SK-N-SH treated with all-trans-retinoic acid at 6 μM for 48 hours (cell line): Measurements from ENCODE around the gene OTOG.

Experiments used
- ATAC-seq: fragments of 200-7000 bp; cut with Tn5 transposase; 3 replicates; pipeline ENCODE4 v1.9.1; 2020; ENCODE audit warnings: mild to moderate bottlenecking, moderate library complexity
- ARNTL ChIP-seq: fragments of 450-650 bp; formaldehyde crosslinking; IDR thresholded peaks from 2 replicates; pipeline ENCODE4 v1.5.0; 2020; ENCODE audit warnings: low read depth, mild to moderate bottlenecking, moderate library complexity, borderline replicate concordance
- BACH2 ChIP-seq: fragments of 250-450 bp; sonication (Bioruptor Pico); IDR thresholded peaks from 2 replicates; pipeline ENCODE4 v1.9.0; 2021; ENCODE audit warnings: mild to moderate bottlenecking, borderline replicate concordance
- CSDC2 ChIP-seq: fragments of 250-450 bp; sonication (Bioruptor Pico); IDR thresholded peaks from 2 replicates; pipeline ENCODE4 v1.5.0; 2020; ENCODE audit warnings: mild to moderate bottlenecking, moderate library complexity
- ESRRG ChIP-seq: fragments of 250-450 bp; sonication (Bioruptor Pico); IDR thresholded peaks from 2 replicates; pipeline ENCODE4 v1.6.1; 2021; ENCODE audit warnings: mild to moderate bottlenecking
- OSR1 ChIP-seq: fragments of 250-450 bp; sonication (Bioruptor Pico); IDR thresholded peaks from 2 replicates; pipeline ENCODE4 v1.8.0; 2022; ENCODE audit warnings: moderate library complexity, mild to moderate bottlenecking, inconsistent platforms
- PPARA ChIP-seq: fragments of 250-450 bp; sonication (Bioruptor Pico); IDR thresholded peaks from 2 replicates; pipeline ENCODE4 v1.5.0; 2020; ENCODE audit warnings: mild to moderate bottlenecking, borderline replicate concordance
- RARB ChIP-seq: fragments of 250-450 bp; sonication (Bioruptor Pico); IDR thresholded peaks from 2 replicates; pipeline ENCODE4 v1.8.0; 2021; ENCODE audit warnings: mild to moderate bottlenecking, moderate library complexity
- SNAI2 ChIP-seq: fragments of 250-450 bp; sonication (Bioruptor Pico); IDR thresholded peaks from 2 replicates; pipeline ENCODE4 v1.5.0; 2020; ENCODE audit warnings: mild to moderate bottlenecking, moderate library complexity
- TCF4 ChIP-seq: fragments of 250-450 bp; sonication (Bioruptor Pico); IDR thresholded peaks from 2 replicates; pipeline ENCODE4 v1.8.0; 2021; ENCODE audit warnings: mild to moderate bottlenecking, moderate library complexity, borderline replicate concordance
- TOX ChIP-seq: fragments of 250-450 bp; sonication (Bioruptor Pico); IDR thresholded peaks from 2 replicates; pipeline ENCODE4 v1.8.0; 2021; ENCODE audit warnings: mild to moderate bottlenecking, moderate library complexity, borderline replicate concordance
- ZC3H10 ChIP-seq: fragments of 250-450 bp; sonication (Bioruptor Pico); IDR thresholded peaks from 2 replicates; pipeline ENCODE4 v1.5.1; 2021; ENCODE audit warnings: mild to moderate bottlenecking, moderate library complexity
- ZFP3 ChIP-seq: fragments of 250-450 bp; sonication (Bioruptor Pico); IDR thresholded peaks from 2 replicates; pipeline ENCODE4 v1.5.0; 2020; ENCODE audit warnings: mild to moderate bottlenecking, moderate library complexity
- ZFP30 ChIP-seq: fragments of 450-650 bp; formaldehyde crosslinking; IDR thresholded peaks from 2 replicates; pipeline ENCODE4 v1.5.0; 2022; ENCODE audit warnings: mild to moderate bottlenecking, moderate library complexity
- ZNF565 ChIP-seq: fragments of 450-650 bp; formaldehyde crosslinking; conservative IDR thresholded peaks from 2 replicates; pipeline ENCODE4 v1.5.0; 2020; ENCODE audit warnings: low read depth, mild to moderate bottlenecking, moderate library complexity
- ZNF70 ChIP-seq: fragments of 450-650 bp; formaldehyde crosslinking; IDR thresholded peaks from 2 replicates; pipeline ENCODE4 v1.5.0; 2020; ENCODE audit warnings: mild to moderate bottlenecking, moderate library complexity
- ZNF8 ChIP-seq: fragments of 450-650 bp; formaldehyde crosslinking; IDR thresholded peaks from 2 replicates; pipeline ENCODE4 v1.5.0; 2020; ENCODE audit warnings: mild to moderate bottlenecking, moderate library complexity
- TF ChIP-seq, protein P1 (sequence below): fragments of 250-450 bp; sonication (Bioruptor Pico); IDR thresholded peaks from 2 replicates; pipeline ENCODE4 v1.5.1; 2020; ENCODE audit warnings: low read depth, mild to moderate bottlenecking, moderate library complexity
- TF ChIP-seq, protein P2 (sequence below): fragments of 250-450 bp; sonication (Bioruptor Pico); IDR thresholded peaks from 2 replicates; pipeline ENCODE4 v1.5.0; 2020; ENCODE audit warnings: mild to moderate bottlenecking, moderate library complexity
- TF ChIP-seq, protein P3 (sequence below): fragments of 250-450 bp; sonication (Bioruptor Pico); IDR thresholded peaks from 2 replicates; pipeline ENCODE4 v1.8.0; 2021; ENCODE audit warnings: low read depth, mild to moderate bottlenecking, moderate library complexity, borderline replicate concordance
- TF ChIP-seq, protein P4 (sequence below): fragments of 250-450 bp; sonication (Bioruptor Pico); IDR thresholded peaks from 2 replicates; pipeline ENCODE4 v1.8.0; 2020; ENCODE audit warnings: mild to moderate bottlenecking, moderate library complexity, borderline replicate concordance

OTOG gene

DNA sequence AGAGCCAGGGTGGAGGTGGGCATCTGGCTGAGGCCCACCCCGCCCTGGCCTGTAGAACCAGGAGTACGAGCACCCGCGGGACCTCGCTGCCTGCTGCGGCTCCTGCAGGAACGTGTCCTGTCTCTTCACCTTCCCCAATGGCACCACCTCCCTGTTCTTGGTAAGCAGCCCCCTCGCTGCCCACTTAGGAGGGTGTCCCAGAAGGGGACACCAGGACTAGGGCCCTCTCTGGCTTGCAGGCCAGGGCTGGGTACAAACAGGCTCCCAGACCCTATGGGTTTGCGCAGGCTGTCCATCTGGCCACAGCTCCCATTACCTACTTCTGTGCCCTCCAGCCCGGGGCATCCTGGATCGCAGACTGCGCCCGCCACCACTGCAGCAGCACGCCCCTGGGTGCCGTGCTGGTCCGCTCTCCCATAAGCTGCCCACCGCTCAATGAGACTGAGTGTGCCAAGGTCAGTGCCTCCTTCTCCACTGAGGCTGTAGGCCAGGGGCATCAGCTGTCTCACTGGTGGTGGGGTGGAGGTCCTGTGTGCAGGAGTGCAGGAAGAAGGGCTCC lies 94.8 kb downstream of the OTOG start:
- TF ChIP-seq TOX (CRISPR knock-in tag): no peak
- TF ChIP-seq ZNF565 (CRISPR knock-in tag): no peak
- TF ChIP-seq OSR1: no peak
- TF ChIP-seq ZFP3: no peak
- no peak for TF ChIP-seq PPARA
- TF ChIP-seq ZFP30: no peak
- TF ChIP-seq RARB (CRISPR knock-in tag): no peak
- TF ChIP-seq TCF4 (CRISPR knock-in tag): no peak
- no peak for TF ChIP-seq SNAI2 (CRISPR knock-in tag)
- no peak for TF ChIP-seq ESRRG (CRISPR knock-in tag)
- no peak for TF ChIP-seq BACH2 (CRISPR knock-in tag)
- TF ChIP-seq, protein P1, sequence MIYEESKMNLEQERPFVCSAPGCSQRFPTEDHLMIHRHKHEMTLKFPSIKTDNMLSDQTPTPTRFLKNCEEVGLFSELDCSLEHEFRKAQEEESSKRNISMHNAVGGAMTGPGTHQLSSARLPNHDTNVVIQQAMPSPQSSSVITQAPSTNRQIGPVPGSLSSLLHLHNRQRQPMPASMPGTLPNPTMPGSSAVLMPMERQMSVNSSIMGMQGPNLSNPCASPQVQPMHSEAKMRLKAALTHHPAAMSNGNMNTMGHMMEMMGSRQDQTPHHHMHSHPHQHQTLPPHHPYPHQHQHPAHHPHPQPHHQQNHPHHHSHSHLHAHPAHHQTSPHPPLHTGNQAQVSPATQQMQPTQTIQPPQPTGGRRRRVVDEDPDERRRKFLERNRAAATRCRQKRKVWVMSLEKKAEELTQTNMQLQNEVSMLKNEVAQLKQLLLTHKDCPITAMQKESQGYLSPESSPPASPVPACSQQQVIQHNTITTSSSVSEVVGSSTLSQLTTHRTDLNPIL (CRISPR knock-in tag): no peak
- TF ChIP-seq, protein P2, sequence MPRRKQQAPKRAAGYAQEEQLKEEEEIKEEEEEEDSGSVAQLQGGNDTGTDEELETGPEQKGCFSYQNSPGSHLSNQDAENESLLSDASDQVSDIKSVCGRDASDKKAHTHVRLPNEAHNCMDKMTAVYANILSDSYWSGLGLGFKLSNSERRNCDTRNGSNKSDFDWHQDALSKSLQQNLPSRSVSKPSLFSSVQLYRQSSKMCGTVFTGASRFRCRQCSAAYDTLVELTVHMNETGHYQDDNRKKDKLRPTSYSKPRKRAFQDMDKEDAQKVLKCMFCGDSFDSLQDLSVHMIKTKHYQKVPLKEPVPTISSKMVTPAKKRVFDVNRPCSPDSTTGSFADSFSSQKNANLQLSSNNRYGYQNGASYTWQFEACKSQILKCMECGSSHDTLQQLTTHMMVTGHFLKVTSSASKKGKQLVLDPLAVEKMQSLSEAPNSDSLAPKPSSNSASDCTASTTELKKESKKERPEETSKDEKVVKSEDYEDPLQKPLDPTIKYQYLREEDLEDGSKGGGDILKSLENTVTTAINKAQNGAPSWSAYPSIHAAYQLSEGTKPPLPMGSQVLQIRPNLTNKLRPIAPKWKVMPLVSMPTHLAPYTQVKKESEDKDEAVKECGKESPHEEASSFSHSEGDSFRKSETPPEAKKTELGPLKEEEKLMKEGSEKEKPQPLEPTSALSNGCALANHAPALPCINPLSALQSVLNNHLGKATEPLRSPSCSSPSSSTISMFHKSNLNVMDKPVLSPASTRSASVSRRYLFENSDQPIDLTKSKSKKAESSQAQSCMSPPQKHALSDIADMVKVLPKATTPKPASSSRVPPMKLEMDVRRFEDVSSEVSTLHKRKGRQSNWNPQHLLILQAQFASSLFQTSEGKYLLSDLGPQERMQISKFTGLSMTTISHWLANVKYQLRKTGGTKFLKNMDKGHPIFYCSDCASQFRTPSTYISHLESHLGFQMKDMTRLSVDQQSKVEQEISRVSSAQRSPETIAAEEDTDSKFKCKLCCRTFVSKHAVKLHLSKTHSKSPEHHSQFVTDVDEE (CRISPR knock-in tag): no peak
- no peak for TF ChIP-seq ARNTL (CRISPR knock-in tag)
- TF ChIP-seq, protein P3, sequence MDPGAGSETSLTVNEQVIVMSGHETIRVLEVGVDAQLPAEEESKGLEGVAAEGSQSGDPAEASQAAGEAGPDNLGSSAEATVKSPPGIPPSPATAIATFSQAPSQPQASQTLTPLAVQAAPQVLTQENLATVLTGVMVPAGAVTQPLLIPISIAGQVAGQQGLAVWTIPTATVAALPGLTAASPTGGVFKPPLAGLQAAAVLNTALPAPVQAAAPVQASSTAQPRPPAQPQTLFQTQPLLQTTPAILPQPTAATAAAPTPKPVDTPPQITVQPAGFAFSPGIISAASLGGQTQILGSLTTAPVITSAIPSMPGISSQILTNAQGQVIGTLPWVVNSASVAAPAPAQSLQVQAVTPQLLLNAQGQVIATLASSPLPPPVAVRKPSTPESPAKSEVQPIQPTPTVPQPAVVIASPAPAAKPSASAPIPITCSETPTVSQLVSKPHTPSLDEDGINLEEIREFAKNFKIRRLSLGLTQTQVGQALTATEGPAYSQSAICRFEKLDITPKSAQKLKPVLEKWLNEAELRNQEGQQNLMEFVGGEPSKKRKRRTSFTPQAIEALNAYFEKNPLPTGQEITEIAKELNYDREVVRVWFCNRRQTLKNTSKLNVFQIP (CRISPR knock-in tag): no peak
- no peak for ATAC-seq

DNA sequence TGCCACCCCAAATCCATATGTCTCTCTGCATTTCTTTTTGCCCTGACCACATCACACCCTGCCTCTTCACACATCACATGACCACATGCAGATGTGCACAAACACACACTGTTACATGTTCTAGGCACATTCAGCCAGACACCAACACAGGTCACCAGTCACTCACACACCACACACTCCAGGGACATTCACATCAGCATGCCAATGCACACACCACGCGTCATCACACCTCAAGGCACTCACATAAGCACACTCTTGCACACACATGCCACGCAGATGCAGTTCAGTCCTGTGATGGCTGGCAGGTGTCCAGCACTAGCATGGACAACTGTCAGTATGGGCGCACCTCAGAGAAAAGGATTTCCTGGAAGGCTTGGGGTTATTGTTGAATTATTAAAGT lies 95.3 kb downstream of the OTOG start:
- ATAC-seq: no peak
- TF ChIP-seq ZFP30: no peak
- TF ChIP-seq SNAI2 (CRISPR knock-in tag): no peak
- no peak for TF ChIP-seq TOX (CRISPR knock-in tag)
- TF ChIP-seq ZNF70: no peak
- TF ChIP-seq OSR1: no peak
- TF ChIP-seq ESRRG (CRISPR knock-in tag): no peak
- no peak for TF ChIP-seq ARNTL (CRISPR knock-in tag)
- TF ChIP-seq, protein P3 (CRISPR knock-in tag): no peak
- TF ChIP-seq ZFP3: no peak
- TF ChIP-seq BACH2 (CRISPR knock-in tag): no peak
- no peak for TF ChIP-seq PPARA
- TF ChIP-seq, protein P4, sequence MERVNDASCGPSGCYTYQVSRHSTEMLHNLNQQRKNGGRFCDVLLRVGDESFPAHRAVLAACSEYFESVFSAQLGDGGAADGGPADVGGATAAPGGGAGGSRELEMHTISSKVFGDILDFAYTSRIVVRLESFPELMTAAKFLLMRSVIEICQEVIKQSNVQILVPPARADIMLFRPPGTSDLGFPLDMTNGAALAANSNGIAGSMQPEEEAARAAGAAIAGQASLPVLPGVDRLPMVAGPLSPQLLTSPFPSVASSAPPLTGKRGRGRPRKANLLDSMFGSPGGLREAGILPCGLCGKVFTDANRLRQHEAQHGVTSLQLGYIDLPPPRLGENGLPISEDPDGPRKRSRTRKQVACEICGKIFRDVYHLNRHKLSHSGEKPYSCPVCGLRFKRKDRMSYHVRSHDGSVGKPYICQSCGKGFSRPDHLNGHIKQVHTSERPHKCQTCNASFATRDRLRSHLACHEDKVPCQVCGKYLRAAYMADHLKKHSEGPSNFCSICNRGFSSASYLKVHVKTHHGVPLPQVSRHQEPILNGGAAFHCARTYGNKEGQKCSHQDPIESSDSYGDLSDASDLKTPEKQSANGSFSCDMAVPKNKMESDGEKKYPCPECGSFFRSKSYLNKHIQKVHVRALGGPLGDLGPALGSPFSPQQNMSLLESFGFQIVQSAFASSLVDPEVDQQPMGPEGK (CRISPR knock-in tag): no peak
- no peak for TF ChIP-seq CSDC2 (CRISPR knock-in tag)
- TF ChIP-seq ZNF8: no peak
- no peak for TF ChIP-seq ZC3H10 (CRISPR knock-in tag)
- TF ChIP-seq, all 23 proteins: peak for 0

DNA sequence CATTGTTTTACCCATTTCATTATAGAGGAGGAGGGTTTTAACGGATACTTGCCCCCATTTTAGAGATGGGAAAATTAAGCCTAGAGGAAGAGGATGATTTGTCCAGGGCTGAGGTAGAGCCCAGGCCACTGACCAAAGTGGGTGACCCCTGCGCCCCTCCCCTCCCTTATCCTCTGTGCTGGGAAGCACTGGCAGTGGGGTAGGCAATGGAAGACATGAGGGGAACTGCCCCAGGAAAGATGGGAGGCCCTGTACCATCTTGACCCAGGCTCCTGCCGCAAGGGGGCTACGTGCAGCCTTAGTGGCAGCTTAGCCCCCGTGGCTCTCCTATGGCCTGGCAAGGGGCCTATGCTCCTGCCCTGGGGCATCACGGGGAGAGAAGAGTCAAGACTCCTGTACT lies 95.9 kb downstream of the OTOG start:
- TF ChIP-seq, protein P1 (CRISPR knock-in tag): no peak
- TF ChIP-seq BACH2 (CRISPR knock-in tag) (no peak), ARNTL (CRISPR knock-in tag) (no peak), PPARA (no peak), CSDC2 (CRISPR knock-in tag) (no peak), SNAI2 (CRISPR knock-in tag) (no peak)
- no peak for ATAC-seq
